Astrocyte (in vitro differentiated cells and primary cell): ENCODE data around the gene CTNNA2. TPM values are rescaled to one million over a fixed set of nuclear protein-coding genes. Genes with fewer than 3 reads are reported as not detected.

Source experiments
- DNase-seq: peaks from one replicate; pipeline ENCODE4 v3.0.0-alpha.2; 2010; ENCODE audit warnings: low read depth
- FAIRE-seq: peaks from 2 replicates; lab custom pipeline; 2011; peaks lifted over from hg19 to GRCh38; lab: Jason Lieb, UNC
- H2AFZ ChIP-seq: 2 replicates; pipeline ENCODE4 v1.6.0; 2012; ENCODE audit warnings: low read depth, low read length, inconsistent platforms
- H3K27ac ChIP-seq: 2 replicates; pipeline ENCODE4 v1.5.1; 2011; ENCODE audit warnings: low read depth, low read length, inconsistent platforms
- H3K27me3 ChIP-seq: 2 replicates; pipeline ENCODE4 v1.6.0; 2011; ENCODE audit warnings: low read length, inconsistent platforms; ENCODE audit not compliant: insufficient read depth
- H3K36me3 ChIP-seq: 2 replicates; pipeline ENCODE4 v1.5.1; 2011; ENCODE audit warnings: low read length, inconsistent platforms; ENCODE audit not compliant: insufficient read depth
- H3K4me1 ChIP-seq: 2 replicates; pipeline ENCODE4 v1.5.1; 2011; ENCODE audit warnings: low read length, inconsistent platforms; ENCODE audit not compliant: insufficient read depth
- H3K4me2 ChIP-seq: 2 replicates; pipeline ENCODE4 v1.6.0; 2012; ENCODE audit warnings: low read length, inconsistent platforms
- H3K4me3 ChIP-seq: 2 replicates; pipeline ENCODE4 v1.5.1; 2011; ENCODE audit warnings: low read depth, mild to moderate bottlenecking, low read length, inconsistent platforms; ENCODE audit not compliant: insufficient read depth
- H3K79me2 ChIP-seq: 2 replicates; pipeline ENCODE4 v1.6.0; 2012; ENCODE audit warnings: mild to moderate bottlenecking, low read length, inconsistent platforms; ENCODE audit not compliant: insufficient read depth
- H3K9ac ChIP-seq: 2 replicates; pipeline ENCODE4 v1.6.0; 2012; ENCODE audit warnings: mild to moderate bottlenecking, low read length, inconsistent platforms
- H3K9me3 ChIP-seq: 2 replicates; pipeline ENCODE4 v1.5.1; 2012; ENCODE audit warnings: low read depth, mild to moderate bottlenecking, low read length, inconsistent platforms; ENCODE audit not compliant: insufficient read depth
- H4K20me1 ChIP-seq: 2 replicates; pipeline ENCODE4 v1.6.0; 2012; ENCODE audit warnings: low read length, inconsistent platforms; ENCODE audit not compliant: insufficient read depth
- H3K27ac Mint-ChIP-seq: one replicate; pipeline ENCODE4 v1.8.0; 2021; ENCODE audit warnings: mild to moderate bottlenecking, mixed read lengths; ENCODE audit not compliant: unreplicated experiment
- H3K27me3 Mint-ChIP-seq: one replicate; pipeline ENCODE4 v1.8.0; 2021; ENCODE audit warnings: low read depth, mixed read lengths; ENCODE audit not compliant: unreplicated experiment
- H3K36me3 Mint-ChIP-seq: one replicate; pipeline ENCODE4 v1.8.0; 2021; ENCODE audit warnings: low read depth, mixed read lengths; ENCODE audit not compliant: unreplicated experiment
- H3K4me1 Mint-ChIP-seq: one replicate; pipeline ENCODE4 v1.8.0; 2021; ENCODE audit warnings: low read depth, mixed read lengths; ENCODE audit not compliant: unreplicated experiment
- H3K4me3 Mint-ChIP-seq: one replicate; pipeline ENCODE4 v1.8.0; 2021; ENCODE audit warnings: mild to moderate bottlenecking, moderate library complexity, mixed read lengths; ENCODE audit not compliant: unreplicated experiment
- H3K9me3 Mint-ChIP-seq: one replicate; pipeline ENCODE4 v1.8.0; 2021; ENCODE audit warnings: mild to moderate bottlenecking, mixed read lengths; ENCODE audit not compliant: unreplicated experiment
- CTCF ChIP-seq: IDR thresholded peaks from 2 replicates; pipeline ENCODE4 v1.5.1; 2011; ENCODE audit warnings: low read depth, mild to moderate bottlenecking, inconsistent platforms, low read length, moderate library complexity; ENCODE audit not compliant: insufficient read depth
- EZH2 ChIP-seq: IDR thresholded peaks from 2 replicates; pipeline ENCODE4 v1.6.1; 2012; ENCODE audit warnings: mild to moderate bottlenecking, low read length, inconsistent platforms; ENCODE audit not compliant: insufficient read depth
- total RNA-seq: library from RNA; stranded (reverse); gene quantifications from 2 replicates; pipeline ENCODE4 v1.2.1, GENCODE V29; 2021

The CTNNA2 gene
- total RNA-seq, 1 donor from 2014 or later, result 3.9 TPM

- Mint-ChIP-seq H3K4me3 (no peak overlapping the region), H3K36me3 (no peaks in the 10 kb centered on the region), H3K27ac (no peak overlapping the region), H3K9me3 (no peaks in the 10 kb centered on the region), H3K27me3 (peaks cover 7% of the 10 kb centered on the region), H3K4me1 (peaks cover 9% of the 10 kb centered on the region)
- FAIRE-seq, result no peak
- Histone ChIP-seq H3K4me1 (no peaks in the 10 kb centered on the region), H4K20me1 (no peaks in the 10 kb centered on the region), H3K79me2 (no peaks in the 10 kb centered on the region), H3K9ac (no peak overlapping the region), H2AFZ (no peak overlapping the region), H3K27me3 (no peaks in the 10 kb centered on the region), H3K27ac (no peak overlapping the region), H3K9me3 (no peaks in the 10 kb centered on the region), H3K4me2 (no peak overlapping the region), H3K4me3 (no peak overlapping the region), H3K36me3 (no peaks in the 10 kb centered on the region)
- TF ChIP-seq EZH2 (no peak), CTCF (no peak)
- DNase-seq, result no peak
These were observed 604.5 kb downstream of the CTNNA2 start for GRCh38 chr2:80117401-80117800.

GRCh38 chr2:80120866-80121265 is 608.0 kb downstream of the CTNNA2 start:
- H3K4me1 ChIP-seq, result no peaks in the 10 kb centered on the region
- H3K27me3 ChIP-seq, result no peaks in the 10 kb centered on the region
- H4K20me1 ChIP-seq, result no peaks in the 10 kb centered on the region
- no peak overlapping the region for H3K4me2 ChIP-seq
- no peak overlapping the region for H3K4me3 ChIP-seq
- Mint-ChIP-seq H3K36me3 (no peaks in the 10 kb centered on the region), H3K27me3 (peaks cover 7% of the 10 kb centered on the region), H3K27ac (no peak overlapping the region), H3K4me1 (peaks cover 5% of the 10 kb centered on the region), H3K4me3 (no peak overlapping the region), H3K9me3 (no peaks in the 10 kb centered on the region)
- no peak overlapping the region for H2AFZ ChIP-seq
- no peaks in the 10 kb centered on the region for H3K79me2 ChIP-seq
- no peak for TF ChIP-seq CTCF
- TF ChIP-seq EZH2, result no peak
- H3K9ac ChIP-seq, result no peak overlapping the region
- H3K27ac ChIP-seq, result no peak overlapping the region
- no peak for FAIRE-seq
- H3K36me3 ChIP-seq, result no peaks in the 10 kb centered on the region
- no peak for DNase-seq
- peaks cover 2% of the 10 kb centered on the region for H3K9me3 ChIP-seq

GRCh38 chr2:80122675-80123074 is 609.8 kb downstream of the CTNNA2 start:
- H3K27ac Mint-ChIP-seq, result no peak overlapping the region
- no peaks in the 10 kb centered on the region for H3K9me3 Mint-ChIP-seq
- H3K4me3 ChIP-seq, result no peak overlapping the region
- peaks cover 2% of the 10 kb centered on the region for H3K9me3 ChIP-seq
- H3K4me1 ChIP-seq, result peaks cover 4% of the 10 kb centered on the region
- H4K20me1 ChIP-seq, result no peaks in the 10 kb centered on the region
- no peak overlapping the region for H3K4me3 Mint-ChIP-seq
- H3K4me1 Mint-ChIP-seq, result peaks cover 4% of the 10 kb centered on the region
- FAIRE-seq (no peak), DNase-seq (no peak)
- no peak overlapping the region for H3K27ac ChIP-seq
- no peak overlapping the region for H3K4me2 ChIP-seq
- H3K27me3 Mint-ChIP-seq, result peaks cover 7% of the 10 kb centered on the region
- no peaks in the 10 kb centered on the region for H3K27me3 ChIP-seq
- H3K36me3 ChIP-seq, result no peaks in the 10 kb centered on the region
- no peak overlapping the region for H3K9ac ChIP-seq
- no peak overlapping the region for H2AFZ ChIP-seq
- H3K36me3 Mint-ChIP-seq, result no peaks in the 10 kb centered on the region
- no peaks in the 10 kb centered on the region for H3K79me2 ChIP-seq
- TF ChIP-seq CTCF (no peak), EZH2 (no peak)
